Activated naive CD4-positive, alpha-beta T cell treated with anti-CD3 and anti-CD28 coated beads, Interleukin-2, amount 10 ng/mL, durations not matched to agents 7 days and 5 days (primary cell): ENCODE measurements around the gene LAMA5.
A peak's percentile ranks its signal among the peaks of the same experiment; 100 is the strongest.

Experiments
- CTCF ChIA-PET: fragments of 350-600 bp; sonication (Branson Sonifier 250); formaldehyde crosslinking; loops from one replicate; lab custom pipeline; 2021; ENCODE audit warnings: antibody characterized with exemption; lab: Charles Lee
- DNase-seq: peaks from one replicate; pipeline ENCODE4 v3.0.0-alpha.2; 2020
- H3K27ac Mint-ChIP-seq: one replicate; pipeline ENCODE4 v1.8.0; 2021; ENCODE audit warnings: mild to moderate bottlenecking, moderate library complexity, mixed read lengths
- H3K27me3 Mint-ChIP-seq: one replicate; pipeline ENCODE4 v1.8.0; 2021; ENCODE audit warnings: mild to moderate bottlenecking, mixed read lengths
- H3K36me3 Mint-ChIP-seq: one replicate; pipeline ENCODE4 v1.8.0; 2021; ENCODE audit warnings: mixed read lengths
- H3K4me1 Mint-ChIP-seq: one replicate; pipeline ENCODE4 v1.8.0; 2021; ENCODE audit warnings: mixed read lengths
- H3K4me3 Mint-ChIP-seq: one replicate; pipeline ENCODE4 v1.8.0; 2021; ENCODE audit warnings: mild to moderate bottlenecking, moderate library complexity, mixed read lengths
- H3K9me3 Mint-ChIP-seq: one replicate; pipeline ENCODE4 v1.8.0; 2021; ENCODE audit warnings: mixed read lengths

The LAMA5 gene

GRCh38 chr20:62396367-62397239 is 29.5 kb upstream of the LAMA5 start:
- Mint-ChIP-seq H3K9me3 (peaks cover 1% of the 10 kb centered on the region), H3K27ac (no peak overlapping the region), H3K27me3 (no peaks in the 10 kb centered on the region), H3K4me1 (no peaks in the 10 kb centered on the region), H3K4me3 (no peak overlapping the region), H3K36me3 (peaks cover 12% of the 10 kb centered on the region)
- DNase-seq = no peak
- CTCF ChIA-PET = no interaction called here

- no peak for DNase-seq
- no peak overlapping the region for H3K4me3 Mint-ChIP-seq
- H3K27ac Mint-ChIP-seq = no peak overlapping the region
- no peaks in the 10 kb centered on the region for H3K27me3 Mint-ChIP-seq
- CTCF ChIA-PET = no interaction called here
- H3K36me3 Mint-ChIP-seq = peaks cover 7% of the 10 kb centered on the region
- H3K9me3 Mint-ChIP-seq = peaks cover 1% of the 10 kb centered on the region
- H3K4me1 Mint-ChIP-seq = no peaks in the 10 kb centered on the region
These were observed 28.5 kb upstream of the LAMA5 start for GRCh38 chr20:62395311-62396242.

- H3K4me3 Mint-ChIP-seq = no peak overlapping the region
- peaks cover 16% of the 10 kb centered on the region for H3K36me3 Mint-ChIP-seq
- no peaks in the 10 kb centered on the region for H3K27me3 Mint-ChIP-seq
- CTCF ChIA-PET = interaction anchor here (1.4 to 1.9 kb wide), 2 partner anchors 12 to 16 kb away, joined by 3 to 4 read pairs; no protein-coding TSS in a partner anchor
- H3K9me3 Mint-ChIP-seq = peaks cover 1% of the 10 kb centered on the region
- peak overlapping the region; percentile 45 for H3K27ac Mint-ChIP-seq
- no peaks in the 10 kb centered on the region for H3K4me1 Mint-ChIP-seq
- DNase-seq = no peak
These were observed 27.4 kb upstream of the LAMA5 start for GRCh38 chr20:62394248-62395245.

GRCh38 chr20:62393830-62394229 is 26.7 kb upstream of the LAMA5 start:
- H3K27ac Mint-ChIP-seq = peak overlapping the region; percentile 60
- H3K4me3 Mint-ChIP-seq = no peak overlapping the region
- peaks cover 23% of the 10 kb centered on the region for H3K36me3 Mint-ChIP-seq
- no peak for DNase-seq
- H3K27me3 Mint-ChIP-seq = no peaks in the 10 kb centered on the region
- peaks cover 1% of the 10 kb centered on the region for H3K9me3 Mint-ChIP-seq
- peaks cover 6% of the 10 kb centered on the region for H3K4me1 Mint-ChIP-seq
- CTCF ChIA-PET = interaction anchor here (1.4 to 1.9 kb wide), 2 partner anchors 12 to 16 kb away, joined by 3 to 4 read pairs; no protein-coding TSS in a partner anchor

- no peaks in the 10 kb centered on the region for H3K27me3 Mint-ChIP-seq
- H3K4me3 Mint-ChIP-seq = no peak overlapping the region
- no peak for DNase-seq
- peaks cover 11% of the 10 kb centered on the region for H3K4me1 Mint-ChIP-seq
- CTCF ChIA-PET = interaction anchor here (1.4 to 1.9 kb wide), 2 partner anchors 11 to 17 kb away, joined by 3 to 4 read pairs; no protein-coding TSS in a partner anchor
- H3K36me3 Mint-ChIP-seq = peaks cover 28% of the 10 kb centered on the region
- peaks cover 1% of the 10 kb centered on the region for H3K9me3 Mint-ChIP-seq
- H3K27ac Mint-ChIP-seq = no peak overlapping the region
These were observed 26.2 kb upstream of the LAMA5 start for GRCh38 chr20:62393335-62393665.

GRCh38 chr20:62392621-62393334 is 25.7 kb upstream of the LAMA5 start:
- CTCF ChIA-PET = interaction anchor here (1.4 to 1.9 kb wide), 2 partner anchors 11 to 17 kb away, joined by 3 to 4 read pairs; no protein-coding TSS in a partner anchor
- Mint-ChIP-seq H3K36me3 (peaks cover 29% of the 10 kb centered on the region), H3K4me1 (peaks cover 16% of the 10 kb centered on the region), H3K27ac (no peak overlapping the region), H3K9me3 (peaks cover 1% of the 10 kb centered on the region), H3K27me3 (no peaks in the 10 kb centered on the region), H3K4me3 (no peak overlapping the region)
- DNase-seq = no peak

GRCh38 chr20:62392077-62392418 is 24.9 kb upstream of the LAMA5 start:
- CTCF ChIA-PET = interaction anchor here (1.2 kb wide), 1 partner anchor 18 kb away, joined by 4 read pairs; no protein-coding TSS in a partner anchor
- Mint-ChIP-seq H3K36me3 (peaks cover 32% of the 10 kb centered on the region), H3K27ac (no peak overlapping the region), H3K9me3 (no peaks in the 10 kb centered on the region), H3K4me3 (no peak overlapping the region), H3K4me1 (peaks cover 22% of the 10 kb centered on the region), H3K27me3 (no peaks in the 10 kb centered on the region)
- DNase-seq = no peak

- Mint-ChIP-seq H3K36me3 (peaks cover 32% of the 10 kb centered on the region), H3K27me3 (no peaks in the 10 kb centered on the region), H3K4me1 (peaks cover 22% of the 10 kb centered on the region), H3K4me3 (no peak overlapping the region), H3K27ac (no peak overlapping the region), H3K9me3 (no peaks in the 10 kb centered on the region)
- DNase-seq = no peak
- CTCF ChIA-PET = interaction anchor here (1.2 kb wide), 1 partner anchor 18 kb away, joined by 4 read pairs; no protein-coding TSS in a partner anchor
These were observed 24.3 kb upstream of the LAMA5 start for GRCh38 chr20:62391165-62392076.

GRCh38 chr20:62390317-62391164 is 23.4 kb upstream of the LAMA5 start:
- CTCF ChIA-PET = interaction anchor here (0.6 to 2.1 kb wide), 3 partner anchors 19 to 105 kb away, joined by 3 to 8 read pairs (median 4); no protein-coding TSS in a partner anchor
- DNase-seq = no peak
- Mint-ChIP-seq H3K4me1 (peaks cover 26% of the 10 kb centered on the region), H3K9me3 (no peaks in the 10 kb centered on the region), H3K4me3 (no peak overlapping the region), H3K27ac (no peak overlapping the region), H3K36me3 (peaks cover 32% of the 10 kb centered on the region), H3K27me3 (no peaks in the 10 kb centered on the region)

- DNase-seq = no peak
- Mint-ChIP-seq H3K9me3 (no peaks in the 10 kb centered on the region), H3K27ac (no peak overlapping the region), H3K36me3 (peaks cover 32% of the 10 kb centered on the region), H3K27me3 (no peaks in the 10 kb centered on the region), H3K4me1 (peaks cover 34% of the 10 kb centered on the region), H3K4me3 (no peak overlapping the region)
- CTCF ChIA-PET = interaction anchor here (2.1 kb wide), 1 partner anchor 21 kb away, joined by 8 read pairs; no protein-coding TSS in a partner anchor
These were observed 22.5 kb upstream of the LAMA5 start for GRCh38 chr20:62389601-62390087.
